SK-N-SH (cell line): ENCODE data around the gene SEMA4D. TPM values are rescaled to one million over a fixed set of nuclear protein-coding genes. Genes with fewer than 3 reads are reported as not detected.

Source experiments
- CTCF ChIA-PET: fragments of 300-600, 350-600 bp; formaldehyde crosslinking; extraction: SDS; loops from one replicate; lab custom pipeline; 2021; lab: Yijun Ruan, JAX
- POLR2A ChIA-PET: fragments of 350-600 bp; sonication (Branson Sonifier 250); formaldehyde crosslinking; extraction: SDS; loops from one replicate; lab custom pipeline; 2020; ENCODE audit warnings: antibody characterized with exemption, inconsistent platforms; lab: Yijun Ruan, JAX
- DNase-seq: peaks from one replicate; pipeline ENCODE4 v3.0.0; 2012
- H2AFZ ChIP-seq: fragments of 200-600 bp; sonication (generic); 2 replicates; pipeline ENCODE4 v1.8.1; 2016; ENCODE audit warnings: antibody characterized with exemption, mild to moderate bottlenecking, low read depth
- H3F3A ChIP-seq: fragments of 200-600 bp; sonication (generic); replicated peaks from 2 replicates; pipeline ENCODE3; 2016; ENCODE audit warnings: antibody characterized with exemption, mild to moderate bottlenecking; ENCODE audit not compliant: insufficient read depth
- H3K27ac ChIP-seq, 2 experiments: fragments of 200-500 bp in 1 of 2; fragments of 200-600 bp in 1 of 2; sonication (Bioruptor generic) in 1 of 2; sonication (generic), shearing (Covaris generic) in 1 of 2; 2 replicates each; pipeline versions ENCODE4 v1.5.1 to v1.6.1; 2014 to 2016; ENCODE audit warnings: low read depth in 2 of 2, inconsistent platforms in 1 of 2, low read length in 1 of 2, mild to moderate bottlenecking in 1 of 2, mixed read lengths in 1 of 2
- H3K27me3 ChIP-seq: fragments of 200-600 bp; sonication (generic), shearing (Covaris generic); 2 replicates; pipeline ENCODE4 v1.6.1; 2016; ENCODE audit warnings: mixed run types; ENCODE audit not compliant: insufficient read depth
- H3K36me3 ChIP-seq, 2 experiments: fragments of 200-500 bp in 1 of 2; fragments of 200-600 bp in 1 of 2; sonication (Bioruptor generic) in 1 of 2; sonication (generic) in 1 of 2; replicated peaks in 1 of 2; 2 replicates each; pipeline versions ENCODE3 to v1.5.1; 2014 to 2016; ENCODE audit warnings: low read length in 1 of 2, mild to moderate bottlenecking in 1 of 2; ENCODE audit not compliant: insufficient read depth in 2 of 2, control insufficient read depth in 1 of 2
- H3K4me1 ChIP-seq, 2 experiments: fragments of 200-500 bp in 1 of 2; fragments of 200-600 bp in 1 of 2; sonication (Bioruptor generic) in 1 of 2; sonication (generic), shearing (Covaris generic) in 1 of 2; 2 replicates each; pipeline versions ENCODE4 v1.5.1 to v1.6.1; 2014 to 2016; ENCODE audit warnings: low read depth in 1 of 2, low read length in 1 of 2, mixed run types in 1 of 2; ENCODE audit not compliant: insufficient read depth in 2 of 2, control insufficient read depth in 1 of 2
- H3K4me2 ChIP-seq: fragments of 200-600 bp; sonication (generic), shearing (Covaris generic); 2 replicates; pipeline ENCODE4 v1.6.1; 2017; ENCODE audit warnings: mixed run types
- H3K4me3 ChIP-seq, 2 experiments: fragments of 200-500 bp in 1 of 2; fragments of 200-600 bp in 1 of 2; sonication (Bioruptor generic) in 1 of 2; sonication (generic), shearing (Covaris generic) in 1 of 2; 2 replicates each; pipeline versions ENCODE4 v1.5.1 to v1.8.1; 2014 to 2016; ENCODE audit warnings: low read depth in 2 of 2, inconsistent platforms in 1 of 2, low read length in 1 of 2, mild to moderate bottlenecking in 1 of 2, mixed read lengths in 1 of 2, moderate library complexity in 1 of 2
- H3K79me2 ChIP-seq: fragments of 200-600 bp; sonication (generic); 2 replicates; pipeline ENCODE4 v1.8.1; 2017; ENCODE audit warnings: mild to moderate bottlenecking; ENCODE audit not compliant: insufficient read depth
- H3K9ac ChIP-seq: fragments of 200-600 bp; sonication (generic); 2 replicates; pipeline ENCODE4 v1.6.1; 2017; ENCODE audit warnings: mixed run types
- H3K9me2 ChIP-seq: fragments of 200-600 bp; sonication (generic); 2 replicates; pipeline ENCODE4 v1.6.1; 2017; ENCODE audit warnings: mixed run types
- H3K9me3 ChIP-seq: fragments of 200-600 bp; sonication (generic); 2 replicates; pipeline ENCODE4 v1.6.1; 2017; ENCODE audit warnings: mixed run types, mild to moderate bottlenecking, moderate library complexity
- H4K20me1 ChIP-seq: fragments of 200-600 bp; sonication (generic); 2 replicates; pipeline ENCODE4 v1.6.1; 2017; ENCODE audit warnings: mild to moderate bottlenecking, mixed run types; ENCODE audit not compliant: insufficient read depth
- CHD2 ChIP-seq: fragments of 150-350 bp; IDR thresholded peaks from 2 replicates; pipeline ENCODE4 v1.6.1; 2018; ENCODE audit warnings: low read length; ENCODE audit not compliant: partially characterized antibody
- ELF1 ChIP-seq: IDR thresholded peaks from 2 replicates; pipeline ENCODE4 v1.4.0; 2012
- EZH2phosphoT487 ChIP-seq: fragments of 200-600 bp; sonication (generic); IDR thresholded peaks from 2 replicates; pipeline ENCODE4 v1.6.1; 2017; ENCODE audit warnings: low read depth, mixed run types, mild to moderate bottlenecking, antibody characterized with exemption, moderate library complexity, borderline replicate concordance
- FOSL2 ChIP-seq: IDR thresholded peaks from 2 replicates; pipeline ENCODE4 v1.4.0; 2012; ENCODE audit warnings: low read depth, mild to moderate bottlenecking, moderate library complexity, borderline replicate concordance
- JUND ChIP-seq: IDR thresholded peaks from 2 replicates; pipeline ENCODE4 v1.4.0; 2012
- MXI1 ChIP-seq: IDR thresholded peaks from 2 replicates; pipeline ENCODE4 v1.6.1; 2012; ENCODE audit warnings: mild to moderate bottlenecking, low read depth, low read length, improper control_type of control experiment
- NFIC ChIP-seq: IDR thresholded peaks from 2 replicates; pipeline ENCODE4 v1.4.0; 2012; ENCODE audit warnings: borderline replicate concordance
- POLR2AphosphoS5 ChIP-seq: IDR thresholded peaks from 2 replicates; pipeline ENCODE4 v1.6.1; 2012; ENCODE audit warnings: low read depth, low read length
- RAD21 ChIP-seq: IDR thresholded peaks from 2 replicates; pipeline ENCODE4 v1.6.1; 2012; ENCODE audit warnings: mild to moderate bottlenecking, low read length
- RFX5 ChIP-seq: IDR thresholded peaks from 2 replicates; pipeline ENCODE4 v1.6.1; 2012; ENCODE audit warnings: mild to moderate bottlenecking, improper control_type of control experiment, low read length
- RXRA ChIP-seq: IDR thresholded peaks from 2 replicates; pipeline ENCODE4 v1.4.0; 2012; ENCODE audit warnings: low read depth, mild to moderate bottlenecking, borderline replicate concordance
- SMC3 ChIP-seq: IDR thresholded peaks from 2 replicates; pipeline ENCODE4 v1.6.1; 2012; ENCODE audit warnings: low read depth, low read length, improper control_type of control experiment
- YY1 ChIP-seq: IDR thresholded peaks from 2 replicates; pipeline ENCODE4 v1.4.0; 2012; ENCODE audit warnings: low read depth, mild to moderate bottlenecking
- WGBS: methylation state at CpG from one replicate; pipeline ENCODE4 v1.1.6; 2017; ENCODE audit warnings: low lambda C conversion rate; 5-methylcytosine and 5-hydroxymethylcytosine counted together
- polyA plus RNA-seq, 3 experiments: library from polyadenylated mRNA; depleted of rRNA; stranded (reverse); fragments of >200 nt; gene quantifications; 2 replicates each; pipeline ENCODE4 v1.2.3, GENCODE V29; 2012
- TF ChIP-seq, protein P1 (sequence below): IDR thresholded peaks from 2 replicates; pipeline ENCODE4 v1.4.0; 2012; ENCODE audit warnings: low read depth
- TF ChIP-seq, protein P2 (sequence below): fragments of 150-350 bp; IDR thresholded peaks from 2 replicates; pipeline ENCODE4 v1.6.1; 2016; ENCODE audit warnings: mild to moderate bottlenecking, low read depth, low read length
- TF ChIP-seq, protein P3 (sequence below): fragments of 200-600 bp; sonication (generic); IDR thresholded peaks from 2 replicates; pipeline ENCODE4 v1.6.1; 2017; ENCODE audit warnings: antibody characterized with exemption, mild to moderate bottlenecking, moderate library complexity

SEMA4D gene
- polyA plus RNA-seq, 1 of the 3 experiments (the other 2 are of a cell fraction) = 4.8 TPM

DNA sequence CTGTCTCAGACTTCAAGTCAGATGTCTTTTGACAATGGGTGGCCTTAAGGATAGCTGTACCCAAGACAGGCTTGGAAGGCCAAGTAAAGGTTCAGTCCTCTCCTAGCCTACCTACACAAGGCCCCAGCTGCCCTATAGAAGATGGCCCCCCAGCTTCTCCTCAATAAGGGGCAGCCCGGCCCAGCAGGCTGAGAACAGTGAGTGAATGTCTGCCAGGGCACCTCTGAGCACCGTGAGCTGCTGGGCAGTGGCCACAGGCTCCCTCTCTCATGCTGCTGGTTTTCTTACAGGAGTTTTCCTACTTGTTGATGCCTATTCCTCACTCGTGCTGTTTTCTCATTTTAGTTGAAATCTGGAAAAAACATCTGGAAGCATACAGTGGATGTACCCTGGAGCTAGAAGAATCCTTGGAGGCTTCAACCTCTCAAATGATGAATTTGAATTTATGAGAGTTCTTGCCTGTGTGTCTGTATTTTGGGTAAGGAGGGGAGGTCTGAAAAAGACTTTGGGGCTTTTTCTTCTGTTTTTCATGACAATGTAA lies 139.5 kb downstream of the SEMA4D start:
- POLR2A ChIA-PET = no interaction called here

More for the DNA sequence above, 139.5 kb downstream of the SEMA4D start:
- Histone ChIP-seq H3K27me3 (no peaks in the 10 kb centered on the region), H3K27ac (peak overlapping the region in 1 of 2 experiments; percentile 93; a peak in 2 of 4 replicates), H2AFZ (no peak overlapping the region), H3K9me2 (no peaks in the 10 kb centered on the region), H3K4me2 (no peak overlapping the region), H3K4me1 (peaks cover 0 to 32% of the 10 kb centered on the region in 2 experiments; a peak in 2 of 4 replicates), H3K79me2 (no peaks in the 10 kb centered on the region), H3F3A (no peaks in the 10 kb centered on the region), H3K9me3 (no peaks in the 10 kb centered on the region), H3K4me3 (no peak overlapping the region), H3K36me3 (peaks cover 19 to 85% of the 10 kb centered on the region in 2 experiments), H3K9ac (no peak overlapping the region), H4K20me1 (no peaks in the 10 kb centered on the region)
- no peak for TF ChIP-seq YY1
- TF ChIP-seq, protein P1, sequence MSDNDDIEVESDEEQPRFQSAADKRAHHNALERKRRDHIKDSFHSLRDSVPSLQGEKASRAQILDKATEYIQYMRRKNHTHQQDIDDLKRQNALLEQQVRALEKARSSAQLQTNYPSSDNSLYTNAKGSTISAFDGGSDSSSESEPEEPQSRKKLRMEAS = no peak
- TF ChIP-seq, protein P2, sequence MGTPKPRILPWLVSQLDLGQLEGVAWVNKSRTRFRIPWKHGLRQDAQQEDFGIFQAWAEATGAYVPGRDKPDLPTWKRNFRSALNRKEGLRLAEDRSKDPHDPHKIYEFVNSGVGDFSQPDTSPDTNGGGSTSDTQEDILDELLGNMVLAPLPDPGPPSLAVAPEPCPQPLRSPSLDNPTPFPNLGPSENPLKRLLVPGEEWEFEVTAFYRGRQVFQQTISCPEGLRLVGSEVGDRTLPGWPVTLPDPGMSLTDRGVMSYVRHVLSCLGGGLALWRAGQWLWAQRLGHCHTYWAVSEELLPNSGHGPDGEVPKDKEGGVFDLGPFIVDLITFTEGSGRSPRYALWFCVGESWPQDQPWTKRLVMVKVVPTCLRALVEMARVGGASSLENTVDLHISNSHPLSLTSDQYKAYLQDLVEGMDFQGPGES = no peak
- no peak for TF ChIP-seq NFIC
- TF ChIP-seq SMC3 = no peak
- no peak for TF ChIP-seq RAD21
- TF ChIP-seq ELF1 = no peak
- TF ChIP-seq FOSL2 = no peak
- TF ChIP-seq RFX5 = no peak
- no peak for TF ChIP-seq RXRA
- TF ChIP-seq JUND = no peak
- TF ChIP-seq POLR2AphosphoS5 = no peak
- no peak for TF ChIP-seq EZH2phosphoT487
- TF ChIP-seq, protein P3, sequence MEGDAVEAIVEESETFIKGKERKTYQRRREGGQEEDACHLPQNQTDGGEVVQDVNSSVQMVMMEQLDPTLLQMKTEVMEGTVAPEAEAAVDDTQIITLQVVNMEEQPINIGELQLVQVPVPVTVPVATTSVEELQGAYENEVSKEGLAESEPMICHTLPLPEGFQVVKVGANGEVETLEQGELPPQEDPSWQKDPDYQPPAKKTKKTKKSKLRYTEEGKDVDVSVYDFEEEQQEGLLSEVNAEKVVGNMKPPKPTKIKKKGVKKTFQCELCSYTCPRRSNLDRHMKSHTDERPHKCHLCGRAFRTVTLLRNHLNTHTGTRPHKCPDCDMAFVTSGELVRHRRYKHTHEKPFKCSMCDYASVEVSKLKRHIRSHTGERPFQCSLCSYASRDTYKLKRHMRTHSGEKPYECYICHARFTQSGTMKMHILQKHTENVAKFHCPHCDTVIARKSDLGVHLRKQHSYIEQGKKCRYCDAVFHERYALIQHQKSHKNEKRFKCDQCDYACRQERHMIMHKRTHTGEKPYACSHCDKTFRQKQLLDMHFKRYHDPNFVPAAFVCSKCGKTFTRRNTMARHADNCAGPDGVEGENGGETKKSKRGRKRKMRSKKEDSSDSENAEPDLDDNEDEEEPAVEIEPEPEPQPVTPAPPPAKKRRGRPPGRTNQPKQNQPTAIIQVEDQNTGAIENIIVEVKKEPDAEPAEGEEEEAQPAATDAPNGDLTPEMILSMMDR = no peak
- TF ChIP-seq MXI1 = no peak
- no peak for TF ChIP-seq CHD2
- CTCF ChIA-PET = interaction anchor here (0.8 to 1.3 kb wide), 4 partner anchors 9 to 239 kb away, joined by 3 to 5 read pairs (median 3); no protein-coding TSS in a partner anchor
- DNase-seq = no peak
- 78% methylated on average over 3 of the region's 3 CpGs for WGBS
